NCI-H2107 treated with DMSO at 0.1 percent for 48 hours (cell line): ENCODE data around the gene ZNF600.
"Not testable (repeated sequence)": the region's sequence is repeated elsewhere in the genome, so short reads cannot be mapped to it uniquely, and the experiment has no call there.

Experiments
- DNase-seq: peaks from one replicate; lab custom pipeline; 2025; ENCODE audit not compliant: unreplicated experiment; lab: John Stamatoyannopoulos, UW

Gene ZNF600

DNA sequence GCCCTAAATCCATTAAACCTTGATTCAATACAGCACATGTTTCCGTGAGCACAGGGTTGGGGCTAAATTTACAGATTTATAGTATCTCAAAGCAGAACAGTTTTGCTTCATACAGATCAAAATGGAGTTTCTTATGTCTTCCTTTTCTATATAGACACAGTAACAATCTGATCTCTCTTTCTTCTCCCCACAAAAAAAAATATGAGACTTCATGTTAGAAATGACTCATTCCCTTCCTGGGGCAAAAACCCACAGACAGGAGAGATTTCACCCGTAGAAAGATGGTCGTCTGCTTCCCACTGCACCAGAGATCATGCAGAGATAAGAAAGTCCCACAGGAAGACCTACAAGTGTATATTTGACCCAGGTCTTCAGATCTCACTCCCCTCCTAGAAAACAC is 44.1 kb downstream of the ZNF600 start:
- DNase-seq = no peak

DNA sequence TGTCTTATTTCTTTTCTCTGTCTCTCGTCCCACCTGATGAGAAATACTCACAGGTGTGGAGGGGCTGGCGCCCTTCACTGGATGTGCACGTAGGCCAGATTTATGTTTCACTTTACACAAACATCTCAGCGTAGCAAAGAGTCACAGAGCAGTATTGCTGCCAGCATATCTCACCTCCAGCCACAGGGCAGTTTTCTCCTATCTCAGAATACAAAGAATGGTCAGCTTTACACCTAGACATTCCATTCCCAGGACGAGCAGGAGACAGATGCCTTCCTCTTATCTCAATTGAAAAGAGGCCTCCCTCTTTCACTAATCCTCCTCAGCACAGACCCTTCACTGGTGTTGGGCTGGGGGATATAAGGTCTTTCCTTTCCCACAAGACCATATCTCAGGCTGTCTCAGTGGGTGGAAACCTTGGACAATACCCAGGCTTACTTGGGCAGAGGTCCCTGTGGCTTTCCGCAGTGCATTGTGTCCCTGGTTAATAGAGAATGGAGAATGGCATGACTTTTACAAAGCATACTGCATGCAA is 44.6 kb downstream of the ZNF600 start:
- DNase-seq = no peak

DNA sequence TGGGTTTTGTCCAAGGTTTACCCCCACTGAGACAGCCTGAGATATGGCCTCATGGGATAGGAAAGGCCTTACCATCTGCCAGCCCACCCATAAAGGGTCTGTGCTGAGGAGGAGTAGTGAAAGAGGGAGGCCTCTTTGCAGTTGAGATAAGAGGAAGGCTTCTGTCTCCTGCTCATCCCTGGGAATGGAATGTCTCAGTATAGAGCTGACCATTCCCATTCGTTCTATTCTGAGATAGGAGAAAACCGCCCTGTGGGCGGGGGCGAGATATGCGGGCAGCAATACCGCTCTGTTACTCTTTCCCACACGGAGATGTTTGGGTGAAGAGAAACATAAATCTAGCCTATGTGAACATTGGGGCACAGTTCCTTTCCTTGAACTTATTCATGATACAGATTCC is 45.2 kb downstream of the ZNF600 start:
- DNase-seq = not testable (repeated sequence)

DNA sequence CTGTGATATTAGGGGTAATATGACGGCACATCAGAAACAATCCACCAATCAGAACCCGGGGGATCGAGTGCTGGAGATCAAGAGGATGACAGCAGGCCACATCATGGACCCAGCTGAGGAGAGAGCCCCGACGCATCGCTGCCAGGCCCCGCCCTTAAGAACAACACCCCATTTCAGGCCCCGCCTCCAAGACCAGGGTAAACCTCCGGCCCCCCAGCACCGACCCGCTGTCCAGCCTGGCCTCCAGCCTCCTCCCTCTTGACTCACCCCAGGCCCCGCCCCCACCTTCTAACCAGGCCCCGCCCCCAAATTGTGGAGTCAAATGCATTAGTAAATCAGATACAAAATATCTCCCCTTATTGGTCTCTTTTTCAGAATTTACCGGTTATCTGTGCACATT is 47.0 kb downstream of the ZNF600 start:
- no peak for DNase-seq

DNA sequence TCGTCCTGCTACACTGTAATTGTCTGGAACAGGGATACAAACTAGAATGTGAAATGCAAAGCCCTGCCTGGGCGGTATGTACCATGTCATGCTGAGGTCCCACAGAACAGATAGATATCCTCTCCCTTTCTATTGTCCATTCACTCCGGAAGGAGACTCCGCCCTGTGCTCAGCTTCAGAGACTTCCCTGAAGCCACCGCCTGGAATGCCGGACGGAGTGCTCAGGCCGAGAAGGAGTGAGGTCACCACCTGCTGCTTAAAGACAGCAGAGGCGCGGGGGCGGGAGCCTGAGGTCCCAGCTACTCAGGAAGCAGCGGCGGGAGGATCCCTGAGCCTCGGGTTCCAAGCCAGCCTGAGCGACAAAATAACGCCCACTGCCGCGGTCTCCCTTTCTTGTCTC is 50.9 kb downstream of the ZNF600 start:
- DNase-seq = no peak

DNA sequence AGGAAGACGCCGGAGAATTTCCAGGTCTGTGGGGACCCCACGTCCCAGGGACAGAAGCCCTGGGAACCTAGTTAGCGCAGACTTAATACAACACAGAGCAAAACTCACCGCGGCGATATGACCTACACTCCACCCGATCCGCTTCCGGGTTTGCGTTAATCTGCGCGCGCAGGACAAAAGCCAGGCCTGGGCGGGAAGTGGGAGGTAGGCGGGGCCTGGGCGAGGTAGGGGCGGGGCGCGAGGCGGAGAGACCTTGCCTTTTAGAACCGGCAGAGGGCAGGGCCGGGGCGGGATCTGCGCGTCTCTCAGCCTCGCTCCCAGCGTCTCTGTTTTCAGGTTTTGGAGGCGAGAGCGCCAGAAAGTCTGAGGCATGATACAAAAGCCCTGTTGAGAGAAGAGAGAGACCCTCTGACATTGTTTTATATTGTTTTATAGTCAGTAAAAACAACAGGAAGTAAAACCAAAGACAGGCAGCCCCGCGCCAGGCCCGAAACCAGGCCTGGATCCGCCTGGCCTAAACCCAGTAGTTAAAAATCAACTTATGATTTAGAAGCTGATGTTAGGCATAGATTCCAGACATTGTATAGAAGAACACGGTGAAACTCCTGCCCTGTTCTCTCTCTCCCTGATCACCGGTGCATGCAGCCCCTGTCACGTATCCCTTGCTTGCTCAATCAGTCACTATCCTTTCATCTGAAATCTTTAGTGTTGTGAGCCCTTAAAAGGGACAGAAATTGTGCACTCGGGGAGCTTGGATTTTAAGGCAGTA is 51.5 kb downstream of the ZNF600 start, which contains the start of gene ZNF611:
TSS of gene ZNF611 (minus strand) at position 152 of the 769 bp plus-strand sequence. CDS start 19,150 bp downstream, outside the sequence.
- DNase-seq = peak; percentile 76

DNA sequence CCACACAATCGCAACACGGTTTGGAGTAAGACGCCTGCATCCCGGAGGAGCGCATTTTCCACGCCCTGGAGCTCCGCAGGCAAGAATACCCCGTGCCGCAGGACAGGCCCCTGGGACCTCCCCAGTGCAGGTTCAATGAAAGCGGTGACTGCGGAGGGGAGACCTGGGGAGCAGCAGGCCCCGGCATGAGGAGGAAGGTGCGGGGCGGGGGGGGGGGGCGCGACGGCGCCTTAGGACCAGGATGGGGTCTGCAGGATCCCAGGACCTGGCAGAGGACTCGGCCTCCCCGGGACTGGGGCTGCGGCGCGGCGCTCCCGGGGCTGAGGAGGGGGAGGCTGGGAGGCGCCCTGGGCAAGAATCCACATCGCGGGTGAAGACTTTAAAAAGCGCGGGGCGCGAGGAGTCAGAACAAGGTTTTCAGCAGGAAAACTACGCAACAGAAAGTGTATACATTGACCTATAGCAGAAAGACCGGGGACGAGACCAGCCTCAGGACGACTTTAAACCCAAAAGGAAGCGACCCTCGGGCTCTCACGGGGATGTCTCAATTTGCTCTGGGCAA is 52.2 kb downstream of the ZNF600 start:
- no peak for DNase-seq

DNA sequence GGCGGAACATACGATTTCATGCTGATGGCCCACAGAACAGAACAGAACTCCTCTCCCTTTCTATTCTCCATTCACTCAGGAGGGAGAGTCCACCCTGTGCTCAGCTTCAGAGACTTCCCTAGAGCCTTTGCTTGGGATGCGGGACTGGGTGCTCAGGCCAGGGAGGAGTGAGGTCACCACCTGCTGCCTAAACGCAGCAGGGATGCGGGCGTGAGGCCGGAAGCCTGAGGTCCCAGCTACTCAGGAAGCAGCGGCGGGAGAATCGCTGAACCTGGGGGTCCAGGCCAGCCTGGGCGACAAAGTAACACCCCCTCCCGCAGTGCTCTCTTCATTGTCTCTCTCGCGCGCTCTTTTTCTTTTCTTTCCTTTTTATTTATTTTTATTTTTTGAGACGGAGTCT is 60.5 kb downstream of the ZNF600 start:
- not testable (repeated sequence) for DNase-seq

DNA sequence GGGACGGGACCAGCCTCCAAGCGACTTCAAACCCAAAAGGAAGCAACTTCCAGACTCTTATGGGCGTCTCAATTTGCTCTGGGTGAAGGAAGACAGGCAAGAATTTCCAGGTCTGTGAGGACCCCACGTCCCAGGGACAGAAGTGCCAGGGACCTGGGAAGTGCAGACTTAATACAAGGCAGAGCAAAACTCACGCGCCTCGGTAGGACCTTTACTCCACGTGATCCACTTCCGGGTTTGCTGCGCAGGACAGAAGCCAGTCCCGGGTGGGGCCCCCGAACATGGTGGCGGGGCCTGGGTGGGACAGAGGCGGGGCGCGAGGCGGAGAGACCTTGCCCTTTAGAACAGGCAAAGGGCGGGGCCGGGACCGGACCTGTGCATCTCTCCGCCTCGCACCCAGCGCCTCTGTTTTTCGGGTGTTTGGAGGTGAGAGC is 61.0 kb downstream of the ZNF600 start:
- no peak for DNase-seq

DNA sequence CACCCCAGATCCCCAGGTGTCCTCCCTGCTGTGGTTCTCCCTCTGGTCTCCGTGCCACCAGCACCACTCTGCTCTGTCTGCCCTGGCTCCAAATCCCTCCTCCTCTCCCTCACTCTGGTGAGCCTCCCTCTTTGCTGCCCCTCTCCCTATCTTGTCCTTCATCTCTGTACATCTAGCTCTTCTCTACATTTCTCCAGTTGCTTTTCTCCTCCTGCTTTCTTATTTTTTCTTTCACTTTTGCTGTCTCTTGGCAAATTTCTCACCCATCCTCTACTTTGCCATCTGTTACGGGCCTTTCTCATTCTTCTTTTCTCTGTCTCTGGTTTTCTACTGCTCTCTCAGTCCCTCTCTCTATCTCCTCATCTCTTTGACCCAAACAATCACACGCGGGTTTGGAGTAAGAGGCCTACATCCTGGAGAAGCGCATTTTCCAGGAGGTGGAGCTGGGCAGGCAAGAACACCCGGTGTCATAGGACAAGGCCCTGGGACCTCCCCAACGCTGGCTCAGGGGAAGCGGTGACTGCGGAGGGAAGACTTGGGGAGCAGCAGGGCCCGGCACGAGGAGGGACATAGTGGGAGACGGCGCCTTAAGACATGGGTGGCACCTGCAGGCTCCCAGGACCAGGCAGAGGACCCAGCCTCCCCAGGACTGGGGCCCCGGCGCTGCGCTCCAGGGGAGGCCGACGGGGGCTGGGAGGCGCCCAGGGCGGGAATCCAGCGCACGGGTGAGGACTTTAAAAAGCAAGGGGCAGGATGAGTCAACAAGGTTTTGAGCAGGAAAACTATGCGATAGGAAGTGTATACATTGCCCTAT is 61.7 kb downstream of the ZNF600 start:
- no peak for DNase-seq

DNA sequence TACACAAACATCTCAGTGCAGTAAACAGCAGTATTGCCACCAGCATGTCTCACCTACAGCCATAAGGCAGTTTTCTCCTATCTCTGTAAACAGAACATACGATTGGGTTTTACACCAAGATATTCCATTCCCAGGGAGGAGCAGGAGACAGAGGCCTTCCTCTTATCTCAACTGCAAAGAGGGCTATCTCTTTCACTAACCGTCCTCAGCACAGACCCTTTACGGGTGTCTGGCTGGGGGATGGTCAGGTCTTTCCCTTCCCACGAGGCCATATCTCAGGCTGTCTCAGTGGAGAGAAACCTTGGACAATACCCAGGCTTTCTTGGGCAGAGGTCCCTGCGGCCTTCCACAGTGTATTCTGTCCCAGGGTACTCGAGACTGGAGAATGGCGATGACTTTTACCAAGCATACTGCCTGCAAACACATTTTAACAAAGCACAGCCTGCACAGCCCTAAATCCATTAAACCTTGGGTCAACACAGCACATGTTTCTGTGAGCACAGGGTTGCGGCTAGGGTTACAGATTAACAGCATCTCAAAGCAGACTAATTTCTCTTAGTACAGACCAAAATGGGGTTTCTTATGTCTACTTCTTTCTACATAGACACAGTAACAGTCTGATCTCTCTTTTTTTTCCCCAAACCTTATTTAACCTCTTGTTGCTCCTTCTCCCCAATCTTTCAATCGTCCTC is 62.5 kb downstream of the ZNF600 start:
- not testable (repeated sequence) for DNase-seq

DNA sequence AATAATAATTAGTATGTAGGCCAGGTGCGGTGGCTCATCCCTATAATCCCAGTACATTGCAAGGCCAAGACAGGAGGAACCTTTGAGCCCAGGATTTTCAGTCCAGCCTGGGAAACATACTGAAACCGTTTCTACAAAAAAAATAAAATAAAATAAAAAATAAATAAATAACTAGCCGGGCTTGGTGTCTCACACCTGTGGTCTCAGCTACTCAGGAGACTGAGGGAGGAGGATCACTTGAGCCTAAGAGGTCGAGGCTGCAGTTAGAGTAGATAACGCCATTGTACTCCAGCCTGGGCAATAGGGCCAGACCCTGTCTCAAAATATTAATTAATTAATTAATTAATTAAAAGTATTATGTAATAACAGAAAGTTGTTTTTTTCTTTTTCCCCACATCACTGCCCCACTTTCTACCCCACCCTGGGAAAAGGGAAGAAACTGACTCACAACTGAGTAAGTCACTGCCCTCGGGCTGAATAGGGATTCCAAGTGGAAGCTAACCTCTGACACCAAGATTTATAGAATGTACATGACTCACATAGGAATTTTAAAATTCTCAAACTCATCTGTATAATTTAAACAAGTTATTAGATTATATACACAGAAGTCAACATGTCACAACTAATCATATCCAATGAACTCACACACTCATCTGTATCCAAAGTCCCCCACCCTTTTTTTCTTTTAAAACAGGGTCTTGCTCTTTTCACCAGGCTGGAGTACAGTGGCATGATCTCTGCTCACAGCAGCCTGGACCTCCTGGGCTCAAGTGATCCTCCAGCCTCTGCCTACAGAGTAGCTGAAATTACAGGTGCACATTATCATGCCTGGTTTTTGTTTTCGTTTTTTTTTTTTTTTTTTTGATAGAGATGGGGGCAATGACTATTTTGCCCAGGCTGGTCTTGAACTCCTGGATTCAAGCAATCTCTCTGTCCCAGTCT is 64.3 kb downstream of the ZNF600 start:
- no peak for DNase-seq

DNA sequence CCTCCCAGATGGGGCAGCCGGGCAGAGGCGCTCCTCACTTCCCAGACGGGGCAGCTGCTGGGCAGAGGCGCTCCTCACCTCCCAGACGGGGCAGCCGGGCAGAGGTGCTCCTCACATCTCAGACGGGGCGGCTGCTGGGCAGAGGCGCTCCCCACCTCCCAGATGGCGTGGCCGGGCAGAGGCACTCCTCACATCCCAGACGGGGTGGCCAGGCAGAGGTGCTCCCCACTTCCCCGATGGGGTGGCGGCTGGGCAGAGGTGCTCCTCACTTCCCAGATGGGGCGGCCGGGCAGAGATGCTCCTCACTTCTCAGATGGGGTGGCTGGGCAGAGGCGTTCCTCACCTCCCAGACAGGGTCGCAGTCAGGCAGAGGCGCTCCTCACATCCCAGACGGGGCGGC is 66.0 kb downstream of the ZNF600 start:
- DNase-seq = not testable (repeated sequence)

DNA sequence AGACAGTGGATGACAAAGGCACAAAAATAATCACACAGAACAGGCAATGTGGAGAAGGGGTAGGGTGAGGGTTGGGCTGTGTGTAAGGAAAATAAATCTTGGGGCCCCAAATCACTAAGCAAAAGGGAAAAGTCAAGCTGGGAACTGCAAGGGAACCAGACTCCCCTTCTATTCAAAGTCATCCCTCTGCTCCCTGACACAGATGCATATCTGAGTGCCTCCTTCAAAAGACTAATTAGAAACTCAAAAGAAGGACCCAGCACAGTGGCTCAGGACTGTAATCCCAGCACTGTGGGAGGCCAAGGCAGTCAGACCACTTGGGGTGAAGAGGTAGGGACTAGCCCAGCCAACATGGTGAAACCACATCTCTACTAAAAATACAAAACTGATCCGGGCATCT is 70.1 kb downstream of the ZNF600 start:
- no peak for DNase-seq

DNA sequence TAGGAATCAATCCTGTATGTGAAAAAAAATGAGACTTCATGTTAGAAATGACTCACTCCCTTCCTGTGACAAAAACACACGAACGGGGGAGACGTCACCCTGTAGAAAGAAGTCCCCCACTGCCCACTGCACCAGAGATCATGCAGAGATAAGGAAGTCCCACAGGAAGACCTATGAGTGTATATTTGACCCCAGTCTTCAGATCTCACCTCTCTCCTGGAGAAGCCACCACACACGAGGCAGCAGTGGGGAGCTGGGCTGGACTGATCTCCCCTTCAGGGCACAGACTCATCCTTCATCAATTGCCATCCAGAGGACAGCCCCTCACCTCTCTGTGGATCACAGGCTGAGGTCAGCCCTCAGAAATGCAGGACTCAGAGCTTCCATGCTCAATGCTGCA is 70.7 kb downstream of the ZNF600 start:
- DNase-seq = not testable (repeated sequence)

DNA sequence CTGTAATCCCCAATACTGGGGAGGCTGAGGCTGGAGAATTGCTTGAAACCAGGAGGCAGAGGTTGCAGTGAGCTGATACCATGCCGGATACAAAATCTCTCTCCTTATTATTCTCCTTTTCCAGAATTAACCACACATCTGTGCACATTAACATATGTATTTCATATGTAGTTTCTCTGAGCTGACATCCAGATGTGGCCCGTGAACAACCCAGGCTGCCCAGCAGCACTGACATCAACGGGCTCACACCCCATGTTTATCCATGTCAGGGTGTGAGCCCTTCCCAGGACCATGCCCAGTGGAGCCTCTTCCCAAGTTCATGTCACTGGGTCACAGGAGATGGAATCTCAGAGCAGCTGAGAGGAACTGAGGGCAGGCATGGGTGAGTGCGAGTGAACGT is 71.3 kb downstream of the ZNF600 start:
- not testable (repeated sequence) for DNase-seq
